GM12878 (cell line): Measurements from ENCODE around the gene AGAP2. TPM values are rescaled to one million over a fixed set of nuclear protein-coding genes. Genes with fewer than 3 reads are reported as not detected.

Experiments
- ATAC-seq: fragments of 200-7000 bp; cut with Tn5 transposase; 3 replicates; pipeline ENCODE4 v1.9.1; 2020; ENCODE audit warnings: mild to moderate bottlenecking, moderate library complexity
- BruUV-seq: library from RNA; stranded (reverse); fragments of 400-500 nt; replicated peaks from 2 replicates; lab custom pipeline; 2021; lab: Mats Ljungman, UMichigan
- CTCF ChIA-PET: fragments of 300-600 bp; sonication (Branson Sonifier 250); formaldehyde crosslinking; extraction: SDS; loops from one replicate; lab custom pipeline; 2021; ENCODE audit warnings: inconsistent platforms; lab: Yijun Ruan, JAX
- POLR2A ChIA-PET: fragments of 350-600 bp; formaldehyde crosslinking; extraction: SDS; loops from one replicate; lab custom pipeline; 2021; ENCODE audit warnings: inconsistent platforms; lab: Charles Lee
- RAD21 ChIA-PET: fragments of 300-600 bp; sonication (Branson Sonifier 250); formaldehyde crosslinking; loops from one replicate; lab custom pipeline; 2023; ENCODE audit warnings: antibody characterized with exemption; ENCODE audit not compliant: unreplicated experiment; lab: Charles Lee
- SMC1A ChIA-PET: fragments of 300-600 bp; sonication (Branson Sonifier 250); formaldehyde crosslinking; loops from one replicate; lab custom pipeline; 2023; ENCODE audit not compliant: unreplicated experiment, uncharacterized antibody; lab: Charles Lee
- DNase-seq: peaks from one replicate; pipeline ENCODE4 v3.0.0-alpha.2; 2011; ENCODE audit warnings: low read depth, low spot score
- FAIRE-seq: peaks from 3 replicates; lab custom pipeline; 2011; peaks lifted over from hg19 to GRCh38; lab: Jason Lieb, UNC
- H2AFZ ChIP-seq: 2 replicates; pipeline ENCODE4 v1.6.0; 2011; ENCODE audit warnings: low read depth, low read length, control low read depth; ENCODE audit not compliant: control insufficient read depth
- H3K27ac ChIP-seq: 2 replicates; pipeline ENCODE4 v1.5.1; 2011; ENCODE audit warnings: control low read depth; ENCODE audit not compliant: control insufficient read depth, insufficient read depth
- H3K27me3 ChIP-seq, 2 experiments: replicated peaks in 1 of 2; 2 replicates each; pipeline versions ENCODE4 v1.6.0 to v1.6.1; 2011; ENCODE audit warnings: low read length in 1 of 2; ENCODE audit not compliant: control insufficient read depth in 2 of 2, insufficient read depth in 2 of 2
- H3K36me3 ChIP-seq, 2 experiments: 2 replicates each; pipeline ENCODE4 v1.5.1; 2011; ENCODE audit warnings: low read length in 1 of 2; ENCODE audit not compliant: control insufficient read depth in 2 of 2, insufficient read depth in 2 of 2
- H3K4me1 ChIP-seq: 2 replicates; pipeline ENCODE4 v1.6.1; 2011; ENCODE audit warnings: mild to moderate bottlenecking, low read length, moderate library complexity, mixed read lengths; ENCODE audit not compliant: control insufficient read depth, insufficient read depth
- H3K4me2 ChIP-seq: 2 replicates; pipeline ENCODE4 v1.6.0; 2011; ENCODE audit warnings: control low read depth; ENCODE audit not compliant: control insufficient read depth, insufficient read depth
- H3K4me3 ChIP-seq: fragments of 200-600 bp; sonication (generic); 2 replicates; pipeline ENCODE4 v1.5.1; 2016
- H3K79me2 ChIP-seq: 2 replicates; pipeline ENCODE4 v1.6.0; 2011; ENCODE audit warnings: low read length; ENCODE audit not compliant: control insufficient read depth, insufficient read depth
- H3K9ac ChIP-seq: 2 replicates; pipeline ENCODE4 v1.8.0; 2011; ENCODE audit warnings: low read length, control low read depth, mixed read lengths; ENCODE audit not compliant: control insufficient read depth, insufficient read depth
- H3K9me3 ChIP-seq: replicated peaks from 3 replicates; pipeline ENCODE4 v1.5.1; 2011; ENCODE audit warnings: mild to moderate bottlenecking, low read length; ENCODE audit not compliant: control insufficient read depth, insufficient read depth
- H4K20me1 ChIP-seq: 2 replicates; pipeline ENCODE4 v1.6.0; 2011; ENCODE audit not compliant: control insufficient read depth, insufficient read depth
- BACH1 ChIP-seq: fragments of 450-650 bp; IDR thresholded peaks from 2 replicates; pipeline ENCODE4 v1.6.1; 2017; ENCODE audit warnings: mild to moderate bottlenecking, borderline replicate concordance
- BHLHE40 ChIP-seq, 2 experiments: fragments of 450-650 bp in 1 of 2; IDR thresholded peaks; 2 replicates each; pipeline ENCODE4 v1.6.1; 2011 to 2017; ENCODE audit warnings: low read depth in 2 of 2, borderline replicate concordance in 1 of 2, improper control_type of control experiment in 1 of 2, low read length in 1 of 2, mild to moderate bottlenecking in 1 of 2
- CHD4 ChIP-seq: fragments of 200-600 bp; sonication (generic); IDR thresholded peaks from 2 replicates; pipeline ENCODE4 v1.6.1; 2016; ENCODE audit warnings: mild to moderate bottlenecking
- CREB1 ChIP-seq: IDR thresholded peaks from 2 replicates; pipeline ENCODE4 v1.6.1; 2012; ENCODE audit warnings: low read depth, mild to moderate bottlenecking, inconsistent platforms
- E2F8 ChIP-seq: fragments of 450-650 bp; IDR thresholded peaks from 2 replicates; pipeline ENCODE4 v1.6.1; 2018; ENCODE audit warnings: mild to moderate bottlenecking, low read depth, moderate library complexity; ENCODE audit not compliant: partially characterized antibody
- JUND ChIP-seq: IDR thresholded peaks from 2 replicates; pipeline ENCODE4 v1.6.1; 2012; ENCODE audit warnings: low read depth, mild to moderate bottlenecking, low read length, improper control_type of control experiment, moderate library complexity
- PKNOX1 ChIP-seq: fragments of 450-650 bp; IDR thresholded peaks from 2 replicates; pipeline ENCODE4 v1.6.1; 2016; ENCODE audit warnings: mild to moderate bottlenecking
- POLR2A ChIP-seq: IDR thresholded peaks from 2 replicates; pipeline ENCODE4 v1.6.1; 2011; ENCODE audit warnings: low read depth, mild to moderate bottlenecking, low read length
- RAD21 ChIP-seq: IDR thresholded peaks from 2 replicates; pipeline ENCODE4 v1.6.1; 2011; ENCODE audit warnings: mild to moderate bottlenecking, low read depth, low read length, moderate library complexity; ENCODE audit not compliant: insufficient read depth
- SMARCA5 ChIP-seq: fragments of 450-650 bp; IDR thresholded peaks from 2 replicates; pipeline ENCODE4 v1.6.1; 2017; ENCODE audit warnings: mild to moderate bottlenecking
- SMC3 ChIP-seq: IDR thresholded peaks from 2 replicates; pipeline ENCODE4 v1.6.1; 2011; ENCODE audit warnings: low read length, improper control_type of control experiment, borderline replicate concordance
- SUPT20H ChIP-seq: IDR thresholded peaks from 2 replicates; pipeline ENCODE4 v1.6.1; 2011; ENCODE audit warnings: low read depth, mild to moderate bottlenecking, low read length, moderate library complexity, borderline replicate concordance; ENCODE audit not compliant: control insufficient read depth
- USF2 ChIP-seq: IDR thresholded peaks from 2 replicates; pipeline ENCODE4 v1.6.1; 2011; ENCODE audit warnings: low read depth, low read length, improper control_type of control experiment, borderline replicate concordance
- WGBS: methylation state at CpG from one replicate; pipeline ENCODE4 v1.1.6; 2016; ENCODE audit warnings: low lambda C conversion rate; ENCODE audit not compliant: insufficient replicate concordance, insufficient coverage; ENCODE audit errors: missing lambda C conversion rate; 5-methylcytosine and 5-hydroxymethylcytosine counted together
- in situ Hi-C: fragments of 300-500 bp; cut with MboI; formaldehyde crosslinking; loops from 9 replicates; pipeline ENCODE4 v1.14.3; 2018; ENCODE audit warnings: mixed read lengths
- intact Hi-C: fragments of 100-400 bp; cut with micrococcal nuclease; formaldehyde crosslinking; loops from one replicate; pipeline ENCODE4 v1.14.2; 2022; ENCODE audit not compliant: unreplicated experiment
- polyA plus RNA-seq, 11 experiments: library from polyadenylated mRNA; depleted of rRNA in 4 of 11; unstranded in 6 of 11; stranded (reverse) in 5 of 11; fragments of >200 nt; fragmentation: Nextera tagmentation in 4 of 11; fragmentation: Illumina TruSeq in 1 of 11; extraction: Ambion mirVana in 4 of 11; extraction: Trizol in 1 of 11; gene quantifications; 1 replicate in 1 of 11; 2 replicates in 10 of 11; pipeline versions ENCODE4 v1.2.1 to v1.2.3, GENCODE V29; 2011 to 2016; ENCODE audit warnings: inconsistent platforms in 2 of 11, missing spikeins in 2 of 11, low read depth in 1 of 11
- total RNA-seq, 4 experiments: library from RNA; depleted of rRNA in 3 of 4; stranded (reverse); fragments of >200 nt in 3 of 4; fragmentation: Illumina TruSeq in 1 of 4; extraction: Trizol in 1 of 4; gene quantifications; 2 replicates each; pipeline versions ENCODE4 v1.2.1 to v1.2.3, GENCODE V29; 2013 to 2021

AGAP2 gene
- total and polyA plus RNA-seq, 10 of the 15 experiments (the other 5 are each of a cell fraction or from before 2014, with no cell fraction given) = 0.29 to 19.8 (median 11.0) TPM

GRCh38 chr12:57757771-57758170 lies 19.2 kb upstream of the AGAP2 start (continued):
- no peak for TF ChIP-seq E2F8
- no peak for TF ChIP-seq CHD4
- no peak for TF ChIP-seq JUND

- Histone ChIP-seq H4K20me1 (no peaks in the 10 kb centered on the region; the same call in 1 of the 2 replicates), H2AFZ (peak overlapping the region; percentile 61), H3K27ac (no peak overlapping the region), H3K4me3 (peak overlapping the region; percentile 85), H3K9ac (peak overlapping the region; percentile 60), H3K27me3 (no peaks in the 10 kb centered on the region), H3K36me3 (peaks cover 0 to 3% of the 10 kb centered on the region in 2 experiments; a peak in 2 of 4 replicates), H3K4me1 (peaks cover 20% of the 10 kb centered on the region), H3K4me2 (peak overlapping the region; percentile 58), H3K79me2 (peaks cover 5% of the 10 kb centered on the region), H3K9me3 (no peaks in the 10 kb centered on the region; the same call in 2 of the 3 replicates)
- peak; percentile 62 for ATAC-seq
- 9% methylated on average over 20 of the region's 22 CpGs for whole genome bisulfite sequencing
- in situ Hi-C loops = no loop called here
- peak; percentile 72 for FAIRE-seq
- ChIA-PET RAD21 (interaction anchor here (0.7 to 2.0 kb wide), 9 partner anchors 12 to 185 kb away, joined by 3 to 13 read pairs (median 3); partner anchors contain the start of genes ATP23, EEF1AKMT3, METTL1 and TSPAN31), POLR2A (interaction anchor here (0.6 to 2.5 kb wide), 10 partner anchors 8 to 184 kb away, joined by 3 to 19 read pairs (median 4); partner anchors contain the start of genes EEF1AKMT3, METTL1 and TSPAN31), SMC1A (interaction anchor here (0.7 to 1.9 kb wide), 13 partner anchors 10 to 149 kb away, joined by 3 to 14 read pairs (median 4); partner anchors contain the start of genes CYP27B1, EEF1AKMT3, METTL1 and TSFM), CTCF (interaction anchor here (0.7 to 4.7 kb wide), 37 partner anchors 8 to 691 kb away, joined by 3 to 62 read pairs (median 5); partner anchors contain the start of genes CYP27B1, EEF1AKMT3, METTL1 and TSFM)
- no TSS peak for BruUV-seq
- no peak for DNase-seq
- intact Hi-C loops = loop anchor here (1.0 to 10.0 kb wide), 4 partner anchors 16 to 282 kb away; partner anchors contain the start of genes ARHGAP9, EEF1AKMT3 and METTL1
- TF ChIP-seq USF2 (no peak), POLR2A (no peak), SUPT20H (no peak), CREB1 (peak; percentile 57), RAD21 (0 out of 2 replicates have a peak, but pooled peaks have one; percentile 26), PKNOX1 (peak; percentile 72), SMARCA5 (peak; percentile 91), SMC3 (peak; percentile 26; the same call in 1 of the 2 replicates), BACH1 (peak; percentile 38; the same call in 1 of the 2 replicates), BHLHE40 (IDR thresholded peaks at IDR 0.05; ENCODE audit: borderline replicate concordance in 1 of 2, low read depth in 2 of 2, low read length in 1 of 2) (peak; percentile 62 to 66; a peak in 2 of 4 replicates)
Measured at GRCh38 chr12:57756406-57757341, 18.1 kb upstream of the AGAP2 start.
